Esophagus mucosa (tissue), 1 donor: Measurements from ENCODE around the gene PROSER2. TPM values are rescaled to one million over a fixed set of nuclear protein-coding genes. Genes with fewer than 3 reads are reported as not detected.
A peak's percentile ranks its signal among the peaks of the same experiment; 100 is the strongest.
"Not testable (repeated sequence)": the region's sequence is repeated elsewhere in the genome, so short reads cannot be mapped to it uniquely, and the experiment has no call there.

Source experiments
- ATAC-seq: fragments of 200-7000 bp; cut with Tn5 transposase; one replicate; pipeline ENCODE4 v1.9.1; 2020
- total RNA-seq: library from RNA; stranded (reverse); gene quantifications from one replicate; pipeline ENCODE4 v1.2.4, GENCODE V29; 2023
- donor health status: DM: yes; HTN: yes; CAD: no.

Gene PROSER2
- total RNA-seq, 1 donor from 2014 or later: 10.1 TPM

- no peak for ATAC-seq
Measured at GRCh38 chr10:11837372-11838161, 14.4 kb downstream of the PROSER2 start.

DNA sequence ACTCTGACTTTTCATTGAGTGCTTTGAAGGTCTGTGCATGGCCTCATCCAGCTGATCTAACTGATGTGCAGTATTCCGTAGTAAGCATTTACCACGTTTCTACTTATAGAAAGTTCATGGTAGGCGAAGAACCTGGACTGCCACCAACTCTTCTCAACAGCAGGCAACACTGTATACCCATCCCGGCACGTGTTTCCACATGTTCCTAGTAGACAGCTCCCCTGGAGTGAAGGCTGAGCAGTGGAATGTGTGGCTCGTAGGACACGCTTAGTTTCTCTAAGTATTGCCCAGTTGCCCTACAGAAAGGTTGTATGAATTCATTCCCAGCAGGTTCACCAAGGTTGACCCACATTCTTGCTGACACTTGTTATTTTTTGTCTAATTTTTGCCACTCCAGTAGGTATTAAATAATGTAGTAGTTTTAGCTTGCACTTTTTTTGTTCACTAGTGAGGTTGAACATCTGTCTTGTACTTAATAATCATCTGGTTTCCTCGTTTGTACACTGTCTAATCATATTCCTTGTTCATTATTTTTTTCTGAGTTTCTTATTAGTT, 15.2 kb downstream of the PROSER2 start:
- ATAC-seq: peak; percentile 87

DNA sequence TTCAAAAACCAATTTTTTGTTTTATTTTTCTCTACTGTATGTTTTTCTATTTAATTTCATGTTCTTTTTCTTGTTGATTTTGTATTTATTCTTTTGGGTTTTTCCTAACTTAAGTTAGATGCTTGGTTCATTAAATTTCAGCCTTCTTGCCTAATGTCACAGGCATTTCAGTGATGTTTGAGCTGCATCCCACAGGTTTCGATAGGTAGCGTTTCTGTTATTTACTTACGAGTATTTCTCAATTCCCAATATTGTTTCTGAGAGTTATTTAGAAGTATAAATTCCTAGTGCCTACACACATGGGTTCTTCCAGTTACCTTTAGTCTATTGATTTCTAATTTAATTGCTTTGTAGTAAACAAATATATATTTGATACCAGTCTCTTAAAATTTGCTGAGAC, 18.2 kb downstream of the PROSER2 start:
- no peak for ATAC-seq

DNA sequence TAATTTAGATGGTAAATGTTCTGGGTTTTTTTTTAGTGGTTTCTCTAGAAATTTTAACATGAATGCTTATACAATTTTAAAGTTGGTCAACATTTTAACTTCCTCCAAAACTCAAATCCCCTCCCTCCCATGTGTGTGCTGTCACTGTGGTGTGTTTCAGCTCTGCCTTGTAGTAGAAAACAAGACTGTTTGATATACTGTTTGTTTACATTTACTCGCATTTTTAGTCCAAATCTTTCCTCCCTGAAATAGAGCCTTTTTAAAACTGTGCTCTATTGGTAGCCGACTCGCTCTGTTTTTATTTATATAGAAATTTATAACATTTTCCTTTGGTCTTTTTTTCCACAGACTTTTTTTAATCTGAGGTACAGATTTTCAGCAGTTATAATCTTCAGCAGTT, 19.3 kb downstream of the PROSER2 start:
- ATAC-seq: no peak

DNA sequence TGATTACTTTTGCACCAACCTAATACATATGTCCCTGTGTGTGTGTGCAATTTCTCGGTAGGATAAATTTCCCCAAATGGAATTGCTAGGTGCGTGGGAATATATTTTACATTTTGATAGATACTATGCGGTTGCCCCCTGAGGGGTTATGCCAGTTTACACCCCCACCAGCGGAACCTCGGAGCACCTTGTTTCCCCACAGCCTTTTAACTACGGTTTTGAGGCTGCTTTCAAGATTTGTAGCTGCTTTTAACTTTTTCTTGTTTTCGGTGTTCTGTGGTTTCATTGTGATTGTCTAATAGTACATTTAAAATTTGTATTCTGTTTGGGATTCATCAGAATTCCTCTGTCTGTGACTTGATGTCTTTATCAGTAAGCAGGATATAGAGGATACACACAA, 22.0 kb downstream of the PROSER2 start:
- no peak for ATAC-seq

- ATAC-seq: no peak
Measured at GRCh38 chr10:11846542-11846941, 23.4 kb downstream of the PROSER2 start.

DNA sequence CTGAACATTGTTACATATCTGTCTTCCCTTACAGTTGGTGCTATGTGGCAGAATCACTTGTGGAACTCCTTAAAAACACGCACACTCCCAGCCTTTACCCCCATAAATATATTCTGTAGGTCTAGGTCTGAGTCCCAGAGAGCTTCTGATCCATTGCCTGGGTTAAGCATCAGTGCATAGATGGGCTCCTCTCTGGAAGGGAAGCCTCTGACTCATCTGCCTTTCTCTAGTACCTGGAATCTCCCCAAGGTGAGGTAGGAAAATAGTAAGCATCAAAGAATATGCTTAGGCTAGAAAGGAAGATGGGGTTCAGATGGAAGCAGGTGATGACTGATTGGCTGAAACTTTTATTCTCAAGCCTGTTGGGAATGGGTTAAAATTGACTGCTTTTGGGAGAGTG, 26.1 kb downstream of the PROSER2 start:
- no peak for ATAC-seq

DNA sequence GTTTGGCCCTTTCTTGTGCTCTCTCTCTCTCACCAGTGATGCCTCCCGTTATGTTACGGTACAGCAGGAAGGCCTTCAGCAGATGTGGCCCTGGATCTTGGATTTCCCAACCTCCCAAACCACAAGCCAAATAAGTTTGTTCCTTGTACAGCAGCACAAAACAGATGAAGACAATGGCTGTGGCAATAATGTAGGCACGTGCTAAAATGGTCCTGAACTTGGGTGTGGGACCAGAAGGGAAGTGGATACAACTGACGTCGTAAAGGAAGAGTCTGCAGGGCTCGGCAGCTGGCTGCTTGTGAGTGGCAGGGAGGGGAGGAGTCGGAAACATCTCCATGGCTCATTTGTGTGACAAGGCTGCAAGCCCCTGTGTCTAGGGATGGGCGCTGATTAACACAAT, 26.8 kb downstream of the PROSER2 start:
- ATAC-seq: no peak

- no peak for ATAC-seq
Measured at GRCh38 chr10:11851910-11852309, 28.8 kb downstream of the PROSER2 start.

GRCh38 chr10:11852637-11853036, 29.5 kb downstream of the PROSER2 start:
- ATAC-seq: not testable (repeated sequence)

- ATAC-seq: no peak
Measured at GRCh38 chr10:11853468-11853867, 30.3 kb downstream of the PROSER2 start.

- ATAC-seq: no peak
Measured at GRCh38 chr10:11854301-11854700, 31.1 kb downstream of the PROSER2 start.

DNA sequence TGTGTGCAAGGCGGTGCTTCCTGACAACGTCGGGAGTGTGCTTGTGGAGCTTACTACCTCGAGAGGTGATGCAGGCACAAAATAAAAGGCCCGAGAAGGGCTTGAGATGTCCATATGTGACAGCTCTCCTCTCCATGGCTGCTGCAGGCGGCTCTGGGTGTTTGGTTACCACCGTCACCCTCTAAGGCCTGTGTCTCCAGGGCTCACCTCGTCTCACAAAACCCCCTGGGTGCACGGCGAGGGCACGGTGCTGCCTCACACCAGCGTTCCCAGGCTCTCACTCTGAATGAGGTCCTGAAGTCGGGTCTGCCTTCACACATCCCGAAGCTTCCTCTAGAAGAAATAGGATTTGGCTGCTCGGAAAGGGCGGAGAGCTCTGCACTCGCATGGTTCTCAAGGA, 32.9 kb downstream of the PROSER2 start:
- no peak for ATAC-seq

DNA sequence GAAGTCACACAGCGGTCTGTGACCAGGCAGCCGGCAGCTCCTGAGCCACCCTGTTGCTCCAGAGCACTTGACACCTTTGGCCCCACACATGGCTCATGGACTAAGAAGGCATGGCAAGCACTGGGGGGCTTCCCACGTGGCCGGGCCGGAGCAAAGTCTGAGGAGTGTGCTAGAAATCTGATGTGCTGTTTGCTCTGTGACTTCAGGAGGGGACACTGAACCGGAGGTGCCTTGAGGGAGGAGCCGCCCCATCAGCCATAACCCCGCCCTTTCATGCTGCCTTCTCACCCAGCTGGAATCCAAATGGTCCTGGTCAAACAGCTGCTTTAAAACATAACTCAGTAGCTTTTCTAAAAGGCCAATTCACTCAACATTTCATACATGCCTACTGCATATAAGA, 33.5 kb downstream of the PROSER2 start:
- ATAC-seq: peak; percentile 8

- no peak for ATAC-seq
Measured at GRCh38 chr10:11858093-11858492, 34.9 kb downstream of the PROSER2 start.

DNA sequence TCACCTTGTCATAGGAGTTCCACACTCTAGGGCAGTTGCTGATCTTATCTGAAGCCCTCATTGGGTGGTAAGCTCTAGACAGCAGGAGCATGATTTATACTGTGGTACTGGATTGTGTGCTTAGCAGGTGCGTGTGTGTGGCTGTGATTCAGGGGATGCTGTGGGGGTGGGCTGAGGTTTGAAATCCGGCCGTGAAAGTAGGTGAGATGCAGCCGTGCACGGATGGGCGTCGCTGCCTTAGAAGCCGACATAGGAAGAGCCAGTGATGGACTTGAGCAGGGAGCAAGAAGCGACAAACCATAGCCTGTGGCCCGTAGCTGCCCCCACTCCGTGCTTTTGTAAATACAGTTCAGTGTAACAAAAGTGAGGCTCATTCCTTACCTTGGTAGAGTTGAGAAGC, 38.2 kb downstream of the PROSER2 start:
- no peak for ATAC-seq

DNA sequence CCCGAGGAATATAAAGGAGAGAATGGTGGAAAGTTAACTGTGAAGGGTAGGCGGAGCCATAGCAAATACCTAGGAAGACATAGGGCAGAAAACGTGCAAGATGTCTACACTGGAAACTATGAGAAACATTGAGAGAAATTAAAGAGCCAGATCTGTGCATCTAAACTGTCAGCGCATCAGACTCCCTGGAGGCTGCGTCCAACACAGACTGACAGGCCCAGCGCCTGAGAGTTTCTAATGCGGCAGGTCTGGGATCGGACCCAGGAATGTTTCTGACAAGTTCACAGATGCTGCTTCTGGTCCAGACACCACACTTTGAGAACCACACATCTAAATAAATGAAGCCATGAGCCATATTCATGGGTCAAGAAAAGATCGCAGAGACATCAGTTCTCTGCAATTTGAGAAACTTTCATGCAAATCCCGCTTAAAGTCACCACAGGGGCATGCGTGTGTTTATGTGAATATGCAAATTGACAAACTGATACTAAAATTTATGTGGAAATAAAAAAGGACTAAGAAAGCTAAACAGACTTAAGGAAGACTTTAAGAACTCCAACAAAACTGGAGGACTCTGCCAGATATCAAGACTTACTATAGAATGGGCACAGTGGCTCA, 38.8 kb downstream of the PROSER2 start:
- ATAC-seq: no peak

GRCh38 chr10:11863353-11864109, 40.4 kb downstream of the PROSER2 start:
- no peak for ATAC-seq

DNA sequence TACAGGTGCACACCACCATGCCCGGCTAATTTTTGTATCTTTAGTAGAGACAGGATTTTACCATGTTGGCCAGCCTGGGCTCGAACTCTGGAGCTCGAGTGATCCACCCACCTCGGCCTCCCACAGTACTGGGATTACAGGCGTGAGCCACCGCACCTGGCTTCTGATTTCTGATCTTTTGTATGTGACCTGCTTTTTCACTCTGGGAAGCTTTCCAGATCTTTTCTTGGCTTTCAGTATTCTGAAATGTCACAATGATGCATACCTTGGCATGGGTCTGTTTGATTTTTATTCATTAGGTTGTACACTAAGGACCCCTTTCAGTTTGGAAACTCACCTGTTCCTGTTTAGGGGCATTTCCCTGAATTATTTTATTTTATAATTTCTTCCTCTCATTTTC, 41.6 kb downstream of the PROSER2 start:
- ATAC-seq: no peak

DNA sequence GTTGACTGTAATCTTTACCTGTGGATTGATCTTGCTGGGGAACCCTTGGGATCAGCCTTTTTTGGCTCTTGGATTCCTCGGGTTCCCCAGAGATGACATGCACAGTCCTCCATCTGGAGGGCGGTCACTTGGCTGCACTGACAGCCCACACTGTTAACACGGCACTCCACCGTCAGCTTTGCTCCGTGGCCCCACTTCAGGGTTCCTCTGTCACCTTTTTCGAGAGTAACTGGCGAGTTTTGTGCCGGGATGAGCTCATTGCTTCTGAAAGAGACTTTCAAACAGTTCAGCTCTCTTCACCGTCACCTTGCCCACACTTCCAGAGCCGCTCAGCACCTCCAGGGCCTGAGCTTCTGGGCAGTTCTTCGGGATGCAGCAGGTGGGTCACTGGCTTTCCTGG, 42.4 kb downstream of the PROSER2 start:
- ATAC-seq: no peak

DNA sequence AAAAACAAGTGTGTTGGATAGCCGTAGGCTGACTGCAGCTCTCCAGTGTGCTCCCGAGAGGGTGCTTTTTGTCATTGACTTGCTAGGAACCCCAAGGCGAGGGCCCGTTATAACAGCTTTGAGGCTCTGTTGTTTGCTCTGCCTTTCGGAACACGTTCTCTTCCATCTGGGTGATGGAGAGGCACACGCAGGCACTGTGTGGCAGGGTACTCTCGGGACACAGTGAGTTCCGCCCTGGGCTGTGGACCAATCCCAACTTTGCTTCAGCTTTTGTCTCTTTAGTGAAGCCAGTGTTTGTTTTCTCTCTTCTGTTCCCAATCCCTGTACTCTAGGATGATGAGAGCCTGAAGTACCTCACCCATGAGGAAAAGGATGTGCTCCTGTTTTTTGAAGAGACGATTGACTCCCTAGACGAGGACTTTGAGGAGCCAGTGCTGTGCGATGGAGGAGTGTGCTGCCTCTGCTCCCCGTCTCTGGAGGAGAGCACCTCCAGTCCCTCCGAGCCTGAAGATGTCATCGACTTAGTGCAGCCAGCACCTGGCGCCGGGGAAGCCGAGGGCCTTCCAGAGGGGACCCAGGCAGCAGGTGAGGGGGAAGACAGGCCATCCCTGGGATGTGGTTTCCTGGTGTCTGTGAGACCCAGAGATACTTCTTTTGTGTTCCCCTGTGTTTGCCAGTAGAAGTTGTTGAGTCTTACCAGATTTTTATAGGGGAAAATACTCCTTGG, 43.2 kb downstream of the PROSER2 start:
- no peak for ATAC-seq

- no peak for ATAC-seq
Measured at GRCh38 chr10:11869219-11869618, 46.1 kb downstream of the PROSER2 start.
